Colonic mucosa (tissue), 4 donors: ENCODE measurements around the gene UBR7. TPM values are rescaled to one million over a fixed set of nuclear protein-coding genes. Genes with fewer than 3 reads are reported as not detected.
"Not testable (repeated sequence)": the region's sequence is repeated elsewhere in the genome, so short reads cannot be mapped to it uniquely, and the experiment has no call there.

Experiments used
- DNase-seq: peaks from one replicate; pipeline ENCODE4 v3.0.0-alpha.2; 2020
- H3K27ac ChIP-seq: fragments of 200-600 bp; one replicate; pipeline ENCODE4 v1.8.0; 2021
- H3K27me3 ChIP-seq: fragments of 200-600 bp; one replicate; pipeline ENCODE4 v1.8.0; 2021
- H3K36me3 ChIP-seq: fragments of 200-600 bp; one replicate; pipeline ENCODE4 v1.8.0; 2021
- H3K4me1 ChIP-seq: fragments of 200-600 bp; one replicate; pipeline ENCODE4 v1.8.0; 2021; ENCODE audit warnings: mild to moderate bottlenecking
- H3K4me3 ChIP-seq: fragments of 200-600 bp; one replicate; pipeline ENCODE4 v1.8.0; 2021
- H3K9ac ChIP-seq, 2 donors: one replicate each; pipeline ENCODE4 v1.7.0; 2013; ENCODE audit warnings: control low read depth in 2 of 2, low read depth in 2 of 2, low read length in 2 of 2
- H3K9me3 ChIP-seq: fragments of 200-600 bp; one replicate; pipeline ENCODE4 v1.8.0; 2021
- CTCF ChIP-seq: fragments of 200-600 bp; IDR thresholded peaks from one replicate; pipeline ENCODE4 v1.8.0; 2022; ENCODE audit warnings: antibody characterized with exemption, mild to moderate bottlenecking
- intact Hi-C: fragments of 100-400 bp; cut with DNase I; formaldehyde crosslinking; loops from one replicate; pipeline ENCODE4 v1.14.1; 2022
- total RNA-seq, 2 donors: library from RNA; stranded (reverse); fragmentation: NEBNext Ultra II Directional in 1 of 2; extraction: Animal tissue kit (Norgen Biotek cat#: 25700) in 1 of 2; gene quantifications; one replicate each; pipeline ENCODE4 v1.2.1, GENCODE V29; 2021
- donor health status: healthy.
- donor health status: DM: no; HTN: no; CAD: no.
- donor health status: DM: no; HTN: no; CAD: no.

Gene UBR7
- total RNA-seq, 2 donors from 2014 or later: 22.4 to 35.5 TPM

DNA sequence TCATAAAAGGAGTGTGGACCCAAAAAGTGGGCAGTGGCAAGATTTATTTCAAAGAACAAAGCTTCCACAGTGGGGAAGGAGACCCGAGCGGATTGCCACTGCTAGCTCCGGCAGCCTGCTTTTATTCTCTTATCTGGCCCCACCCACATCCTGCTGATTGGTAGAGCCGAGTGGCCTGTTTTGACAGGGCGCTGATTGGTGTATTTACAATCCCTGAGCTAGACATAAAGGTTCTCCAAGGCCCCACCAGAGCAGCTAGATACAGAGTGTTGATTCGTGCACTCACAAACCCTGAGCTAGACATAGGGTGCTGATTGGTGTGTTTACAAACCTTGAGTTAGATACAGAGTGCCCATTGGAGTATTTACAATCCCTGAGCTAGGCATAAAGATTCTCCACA lies 37.4 kb upstream of the UBR7 start:
- intact Hi-C loops, H3K9ac ChIP-seq, H3K4me3 ChIP-seq, H3K27ac ChIP-seq, DNase-seq, H3K4me1 ChIP-seq, H3K9me3 ChIP-seq, H3K27me3 ChIP-seq, H3K36me3 ChIP-seq: not testable (repeated sequence)

- H3K4me3 ChIP-seq, H3K27me3 ChIP-seq, H3K27ac ChIP-seq, H3K9me3 ChIP-seq, H3K36me3 ChIP-seq, DNase-seq, H3K4me1 ChIP-seq, H3K9ac ChIP-seq, intact Hi-C loops: not testable (repeated sequence)
Measured at GRCh38 chr14:93170141-93170540, 36.9 kb upstream of the UBR7 start.

GRCh38 chr14:93171376-93171775 lies 35.7 kb upstream of the UBR7 start:
- no peak overlapping the region for H3K4me3 ChIP-seq
- TF ChIP-seq CTCF: no peak
- no peak overlapping the region for H3K9ac ChIP-seq
- no peaks in the 10 kb centered on the region for H3K9me3 ChIP-seq
- intact Hi-C loops: no loop called here
- H3K27ac ChIP-seq: no peak overlapping the region
- no peak for DNase-seq
- H3K27me3 ChIP-seq: no peaks in the 10 kb centered on the region
- H3K4me1 ChIP-seq: no peaks in the 10 kb centered on the region
- H3K36me3 ChIP-seq: no peaks in the 10 kb centered on the region

DNA sequence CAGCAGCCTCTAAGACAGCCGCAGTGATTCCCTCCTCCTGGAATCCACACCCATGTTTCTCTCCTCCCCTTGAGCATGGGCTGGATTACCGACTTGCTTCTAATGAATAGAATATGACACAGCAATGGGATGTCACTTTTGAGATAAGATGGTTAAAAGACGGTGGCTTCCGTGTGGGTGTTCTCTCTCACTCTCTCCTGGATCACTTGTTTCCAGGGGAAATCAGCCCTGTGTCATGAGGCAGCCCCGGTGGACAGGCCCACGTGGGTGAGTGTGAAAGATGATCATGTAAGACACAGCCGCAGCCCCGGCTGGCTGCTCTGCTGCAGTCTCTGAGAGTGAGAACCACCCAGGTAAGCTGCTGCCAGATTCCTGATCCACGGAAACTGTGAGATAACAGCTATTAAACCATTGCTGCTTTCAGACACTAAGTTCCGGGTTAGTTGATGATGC lies 33.1 kb upstream of the UBR7 start:
- no peaks in the 10 kb centered on the region for H3K36me3 ChIP-seq

GRCh38 chr14:93174731-93175130 lies 32.3 kb upstream of the UBR7 start:
- H3K4me3 ChIP-seq, H3K9me3 ChIP-seq, intact Hi-C loops, H3K27me3 ChIP-seq, DNase-seq, H3K36me3 ChIP-seq, H3K4me1 ChIP-seq, H3K27ac ChIP-seq, H3K9ac ChIP-seq: not testable (repeated sequence)

More for the DNA sequence above, 33.1 kb upstream of the UBR7 start:
- no peak overlapping the region for H3K27ac ChIP-seq
- no peaks in the 10 kb centered on the region for H3K9me3 ChIP-seq
- DNase-seq: no peak
- no peaks in the 10 kb centered on the region for H3K27me3 ChIP-seq
- no peak overlapping the region for H3K9ac ChIP-seq
- intact Hi-C loops: no loop called here
- H3K4me3 ChIP-seq: no peak overlapping the region
- no peak for TF ChIP-seq CTCF
- no peaks in the 10 kb centered on the region for H3K4me1 ChIP-seq

- H3K36me3 ChIP-seq: no peaks in the 10 kb centered on the region
- TF ChIP-seq CTCF: no peak
Measured at GRCh38 chr14:93175492-93175891, 31.6 kb upstream of the UBR7 start.

DNA sequence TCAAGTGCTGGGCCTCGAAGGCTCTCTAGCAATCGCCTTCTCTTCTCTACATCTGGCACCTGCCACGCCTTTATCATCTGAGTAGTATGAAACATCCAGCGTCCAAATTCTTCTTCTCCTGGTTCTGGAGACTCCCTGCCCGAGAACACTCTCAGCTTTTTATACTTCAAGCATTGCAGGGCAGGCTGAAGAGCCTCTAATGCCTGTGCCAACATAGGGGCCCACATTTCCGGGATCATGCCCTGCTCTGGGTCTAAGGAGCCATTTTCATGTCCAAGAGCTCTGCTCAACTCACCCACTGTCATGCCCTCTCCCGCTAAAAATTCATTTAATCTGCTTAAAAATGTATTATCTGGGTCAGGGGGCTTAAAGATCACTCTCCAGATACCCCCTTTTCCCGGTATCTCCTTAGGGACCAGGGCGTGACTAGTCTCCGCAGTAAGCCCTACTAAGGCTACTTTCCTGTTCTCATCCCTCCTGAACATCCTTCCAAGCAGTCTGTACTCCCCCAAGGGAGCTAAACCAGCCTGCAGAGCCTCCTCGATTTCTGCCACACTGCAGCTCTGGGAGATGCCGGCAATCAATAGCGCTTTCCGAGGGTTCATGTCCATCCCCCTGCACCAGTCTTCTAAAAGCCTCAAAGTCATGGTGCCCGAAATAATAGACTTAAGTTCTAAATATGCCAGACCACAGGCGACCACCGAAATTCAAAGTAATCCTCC lies 23.3 kb upstream of the UBR7 start:
- Histone ChIP-seq H3K4me1 (peaks cover 10% of the 10 kb centered on the region), H3K9me3 (no peaks in the 10 kb centered on the region), H3K4me3 (peak overlapping the region; percentile 94), H3K9ac (peak overlapping the region; percentile 87 to 100), H3K27me3 (no peaks in the 10 kb centered on the region), H3K36me3 (no peaks in the 10 kb centered on the region), H3K27ac (peak overlapping the region; percentile 94)
- intact Hi-C loops: no loop called here
- no peak for TF ChIP-seq CTCF
- no peak for DNase-seq

More at GRCh38 chr14:93175492-93175891, 31.6 kb upstream of the UBR7 start:
- DNase-seq: no peak
- intact Hi-C loops: no loop called here
- H3K4me1 ChIP-seq: no peaks in the 10 kb centered on the region
- no peaks in the 10 kb centered on the region for H3K27me3 ChIP-seq
- H3K4me3 ChIP-seq: no peak overlapping the region
- H3K9me3 ChIP-seq: no peaks in the 10 kb centered on the region
- H3K27ac ChIP-seq: no peak overlapping the region
- no peak overlapping the region for H3K9ac ChIP-seq
